ENCODE measurements around the gene DPP6. TPM values are rescaled to one million over a fixed set of nuclear protein-coding genes. Genes with fewer than 3 reads are reported as not detected.

DPP6 gene
- total and polyA plus RNA-seq, 9 of the 15 experiments (the other 6 are each of a cell fraction or from before 2014, with no cell fraction given) = not detected

DNA sequence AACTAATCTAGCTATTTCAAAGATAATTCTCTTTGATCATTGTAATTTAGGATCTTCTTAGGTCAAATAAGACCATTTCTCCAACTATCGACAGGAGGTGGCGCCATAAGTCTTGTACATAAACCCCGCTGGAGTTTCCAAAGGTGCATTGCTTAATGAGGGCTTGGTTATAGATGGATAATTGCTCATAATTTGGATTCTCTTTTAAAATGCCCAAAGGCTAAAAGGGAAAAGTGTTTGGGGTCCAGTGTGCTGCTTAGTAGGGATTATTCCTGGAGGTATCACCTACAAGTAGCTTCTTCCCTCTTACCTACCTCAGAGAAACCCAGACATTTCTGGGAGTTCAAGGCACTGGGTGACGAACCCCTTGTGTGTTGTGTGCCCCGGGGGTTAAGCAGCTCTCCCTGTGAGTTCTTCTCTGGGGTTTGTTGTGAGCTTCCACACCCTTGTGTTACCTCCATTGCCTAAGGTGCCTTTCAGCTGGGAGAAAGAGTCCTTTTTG lies 875.5 kb downstream of the DPP6 start (continued):
- TF ChIP-seq, protein P1, sequence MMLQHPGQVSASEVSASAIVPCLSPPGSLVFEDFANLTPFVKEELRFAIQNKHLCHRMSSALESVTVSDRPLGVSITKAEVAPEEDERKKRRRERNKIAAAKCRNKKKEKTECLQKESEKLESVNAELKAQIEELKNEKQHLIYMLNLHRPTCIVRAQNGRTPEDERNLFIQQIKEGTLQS (IDR thresholded peaks at IDR 0.05) = no peak
- TF ChIP-seq, protein P1 (CRISPR knock-in tag; conservative IDR thresholded peaks at IDR 0.05) = no peak
- TF ChIP-seq, protein P2, sequence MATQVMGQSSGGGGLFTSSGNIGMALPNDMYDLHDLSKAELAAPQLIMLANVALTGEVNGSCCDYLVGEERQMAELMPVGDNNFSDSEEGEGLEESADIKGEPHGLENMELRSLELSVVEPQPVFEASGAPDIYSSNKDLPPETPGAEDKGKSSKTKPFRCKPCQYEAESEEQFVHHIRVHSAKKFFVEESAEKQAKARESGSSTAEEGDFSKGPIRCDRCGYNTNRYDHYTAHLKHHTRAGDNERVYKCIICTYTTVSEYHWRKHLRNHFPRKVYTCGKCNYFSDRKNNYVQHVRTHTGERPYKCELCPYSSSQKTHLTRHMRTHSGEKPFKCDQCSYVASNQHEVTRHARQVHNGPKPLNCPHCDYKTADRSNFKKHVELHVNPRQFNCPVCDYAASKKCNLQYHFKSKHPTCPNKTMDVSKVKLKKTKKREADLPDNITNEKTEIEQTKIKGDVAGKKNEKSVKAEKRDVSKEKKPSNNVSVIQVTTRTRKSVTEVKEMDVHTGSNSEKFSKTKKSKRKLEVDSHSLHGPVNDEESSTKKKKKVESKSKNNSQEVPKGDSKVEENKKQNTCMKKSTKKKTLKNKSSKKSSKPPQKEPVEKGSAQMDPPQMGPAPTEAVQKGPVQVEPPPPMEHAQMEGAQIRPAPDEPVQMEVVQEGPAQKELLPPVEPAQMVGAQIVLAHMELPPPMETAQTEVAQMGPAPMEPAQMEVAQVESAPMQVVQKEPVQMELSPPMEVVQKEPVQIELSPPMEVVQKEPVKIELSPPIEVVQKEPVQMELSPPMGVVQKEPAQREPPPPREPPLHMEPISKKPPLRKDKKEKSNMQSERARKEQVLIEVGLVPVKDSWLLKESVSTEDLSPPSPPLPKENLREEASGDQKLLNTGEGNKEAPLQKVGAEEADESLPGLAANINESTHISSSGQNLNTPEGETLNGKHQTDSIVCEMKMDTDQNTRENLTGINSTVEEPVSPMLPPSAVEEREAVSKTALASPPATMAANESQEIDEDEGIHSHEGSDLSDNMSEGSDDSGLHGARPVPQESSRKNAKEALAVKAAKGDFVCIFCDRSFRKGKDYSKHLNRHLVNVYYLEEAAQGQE (IDR thresholded peaks at IDR 0.05; ENCODE audit: borderline replicate concordance) = peak; percentile 82; the same call in 1 of the 2 replicates
- TF ChIP-seq, protein P2 (CRISPR knock-in tag; IDR thresholded peaks at IDR 0.05; ENCODE audit: low read depth) = no peak
- TF ChIP-seq, protein P3, sequence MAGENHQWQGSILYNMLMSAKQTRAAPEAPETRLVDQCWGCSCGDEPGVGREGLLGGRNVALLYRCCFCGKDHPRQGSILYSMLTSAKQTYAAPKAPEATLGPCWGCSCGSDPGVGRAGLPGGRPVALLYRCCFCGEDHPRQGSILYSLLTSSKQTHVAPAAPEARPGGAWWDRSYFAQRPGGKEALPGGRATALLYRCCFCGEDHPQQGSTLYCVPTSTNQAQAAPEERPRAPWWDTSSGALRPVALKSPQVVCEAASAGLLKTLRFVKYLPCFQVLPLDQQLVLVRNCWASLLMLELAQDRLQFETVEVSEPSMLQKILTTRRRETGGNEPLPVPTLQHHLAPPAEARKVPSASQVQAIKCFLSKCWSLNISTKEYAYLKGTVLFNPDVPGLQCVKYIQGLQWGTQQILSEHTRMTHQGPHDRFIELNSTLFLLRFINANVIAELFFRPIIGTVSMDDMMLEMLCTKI (IDR thresholded peaks at IDR 0.05; ENCODE audit: partially characterized antibody) = no peak
- no peak for TF ChIP-seq SUPT5H (IDR thresholded peaks at IDR 0.05)
- no peak for TF ChIP-seq YY1 (IDR thresholded peaks at IDR 0.05; ENCODE audit: borderline replicate concordance in 1 of 3, control insufficient read depth in 1 of 3, extremely low read depth in 1 of 3, insufficient read depth in 3 of 3, insufficient read length in 1 of 3, insufficient replicate concordance in 2 of 3, low read depth in 1 of 3, low read length in 2 of 3)
- TF ChIP-seq, protein P4, sequence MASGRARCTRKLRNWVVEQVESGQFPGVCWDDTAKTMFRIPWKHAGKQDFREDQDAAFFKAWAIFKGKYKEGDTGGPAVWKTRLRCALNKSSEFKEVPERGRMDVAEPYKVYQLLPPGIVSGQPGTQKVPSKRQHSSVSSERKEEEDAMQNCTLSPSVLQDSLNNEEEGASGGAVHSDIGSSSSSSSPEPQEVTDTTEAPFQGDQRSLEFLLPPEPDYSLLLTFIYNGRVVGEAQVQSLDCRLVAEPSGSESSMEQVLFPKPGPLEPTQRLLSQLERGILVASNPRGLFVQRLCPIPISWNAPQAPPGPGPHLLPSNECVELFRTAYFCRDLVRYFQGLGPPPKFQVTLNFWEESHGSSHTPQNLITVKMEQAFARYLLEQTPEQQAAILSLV (tag; IDR thresholded peaks at IDR 0.05) = 0 out of 2 replicates have a peak, but pooled peaks have one; percentile 7
- no peak for TF ChIP-seq SIN3B (IDR thresholded peaks at IDR 0.05; ENCODE audit: low read depth)
- TF ChIP-seq, protein P5, sequence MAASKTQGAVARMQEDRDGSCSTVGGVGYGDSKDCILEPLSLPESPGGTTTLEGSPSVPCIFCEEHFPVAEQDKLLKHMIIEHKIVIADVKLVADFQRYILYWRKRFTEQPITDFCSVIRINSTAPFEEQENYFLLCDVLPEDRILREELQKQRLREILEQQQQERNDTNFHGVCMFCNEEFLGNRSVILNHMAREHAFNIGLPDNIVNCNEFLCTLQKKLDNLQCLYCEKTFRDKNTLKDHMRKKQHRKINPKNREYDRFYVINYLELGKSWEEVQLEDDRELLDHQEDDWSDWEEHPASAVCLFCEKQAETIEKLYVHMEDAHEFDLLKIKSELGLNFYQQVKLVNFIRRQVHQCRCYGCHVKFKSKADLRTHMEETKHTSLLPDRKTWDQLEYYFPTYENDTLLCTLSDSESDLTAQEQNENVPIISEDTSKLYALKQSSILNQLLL (CRISPR knock-in tag; IDR thresholded peaks at IDR 0.05; ENCODE audit: borderline replicate concordance) = no peak
- TF ChIP-seq NFIC (IDR thresholded peaks at IDR 0.05) = no peak
- TF ChIP-seq, protein P6, sequence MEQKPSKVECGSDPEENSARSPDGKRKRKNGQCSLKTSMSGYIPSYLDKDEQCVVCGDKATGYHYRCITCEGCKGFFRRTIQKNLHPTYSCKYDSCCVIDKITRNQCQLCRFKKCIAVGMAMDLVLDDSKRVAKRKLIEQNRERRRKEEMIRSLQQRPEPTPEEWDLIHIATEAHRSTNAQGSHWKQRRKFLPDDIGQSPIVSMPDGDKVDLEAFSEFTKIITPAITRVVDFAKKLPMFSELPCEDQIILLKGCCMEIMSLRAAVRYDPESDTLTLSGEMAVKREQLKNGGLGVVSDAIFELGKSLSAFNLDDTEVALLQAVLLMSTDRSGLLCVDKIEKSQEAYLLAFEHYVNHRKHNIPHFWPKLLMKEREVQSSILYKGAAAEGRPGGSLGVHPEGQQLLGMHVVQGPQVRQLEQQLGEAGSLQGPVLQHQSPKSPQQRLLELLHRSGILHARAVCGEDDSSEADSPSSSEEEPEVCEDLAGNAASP (IDR thresholded peaks at IDR 0.05) = no peak
- TF ChIP-seq BRF1 (IDR thresholded peaks at IDR 0.05; ENCODE audit: borderline replicate concordance, extremely low read depth, insufficient read length) = no peak
